ENCODE results near the gene ARHGAP32. TPM values are rescaled to one million over a fixed set of nuclear protein-coding genes. Genes with fewer than 3 reads are reported as not detected.

Gene ARHGAP32
- total RNA-seq, 1 donor from 2014 or later, result 41.4 TPM

DNA sequence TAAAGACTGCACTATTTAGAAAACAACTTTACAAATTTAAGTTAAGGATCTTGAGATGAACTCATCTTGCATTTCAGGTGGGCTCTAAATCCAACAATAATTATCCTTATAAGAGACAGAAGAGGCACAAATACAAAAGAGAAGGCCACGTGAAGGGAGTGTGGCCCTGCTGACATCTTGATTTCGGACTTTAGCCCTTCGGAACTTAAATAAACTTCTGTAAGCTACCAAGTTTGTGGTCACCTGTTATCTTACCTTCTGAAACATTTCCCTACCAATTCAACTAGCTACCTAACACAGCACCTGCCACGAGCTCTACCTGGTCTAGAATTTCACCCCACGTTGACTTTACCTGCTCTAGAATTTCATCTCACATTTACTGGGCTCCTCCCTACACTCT is 42.9 kb upstream of the ARHGAP32 start:
- TF ChIP-seq, protein P1, sequence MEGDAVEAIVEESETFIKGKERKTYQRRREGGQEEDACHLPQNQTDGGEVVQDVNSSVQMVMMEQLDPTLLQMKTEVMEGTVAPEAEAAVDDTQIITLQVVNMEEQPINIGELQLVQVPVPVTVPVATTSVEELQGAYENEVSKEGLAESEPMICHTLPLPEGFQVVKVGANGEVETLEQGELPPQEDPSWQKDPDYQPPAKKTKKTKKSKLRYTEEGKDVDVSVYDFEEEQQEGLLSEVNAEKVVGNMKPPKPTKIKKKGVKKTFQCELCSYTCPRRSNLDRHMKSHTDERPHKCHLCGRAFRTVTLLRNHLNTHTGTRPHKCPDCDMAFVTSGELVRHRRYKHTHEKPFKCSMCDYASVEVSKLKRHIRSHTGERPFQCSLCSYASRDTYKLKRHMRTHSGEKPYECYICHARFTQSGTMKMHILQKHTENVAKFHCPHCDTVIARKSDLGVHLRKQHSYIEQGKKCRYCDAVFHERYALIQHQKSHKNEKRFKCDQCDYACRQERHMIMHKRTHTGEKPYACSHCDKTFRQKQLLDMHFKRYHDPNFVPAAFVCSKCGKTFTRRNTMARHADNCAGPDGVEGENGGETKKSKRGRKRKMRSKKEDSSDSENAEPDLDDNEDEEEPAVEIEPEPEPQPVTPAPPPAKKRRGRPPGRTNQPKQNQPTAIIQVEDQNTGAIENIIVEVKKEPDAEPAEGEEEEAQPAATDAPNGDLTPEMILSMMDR (IDR thresholded peaks at IDR 0.05; ENCODE audit: unreplicated experiment), result no peak
- DNase-seq (ENCODE audit: low spot score in 2 of 2, unreplicated experiment in 2 of 2), result no peak
- Mint-ChIP-seq H3K9me3 (peaks cover 11% of the 10 kb centered on the region), H3K4me3 (no peak overlapping the region), H3K4me1 (peaks cover 8% of the 10 kb centered on the region), H3K36me3 (peaks cover 22% of the 10 kb centered on the region), H3K27ac (no peak overlapping the region), H3K27me3 (ENCODE audit: low read depth) (no peaks in the 10 kb centered on the region)

GRCh38 chr11:129230006-129230405 is 37.9 kb upstream of the ARHGAP32 start:
- Mint-ChIP-seq H3K36me3 (peaks cover 33% of the 10 kb centered on the region), H3K9me3 (peaks cover 39% of the 10 kb centered on the region), H3K4me1 (peaks cover 3% of the 10 kb centered on the region), H3K27ac (peak overlapping the region; percentile 16), H3K4me3 (no peak overlapping the region), H3K27me3 (ENCODE audit: low read depth) (no peaks in the 10 kb centered on the region)
- DNase-seq (ENCODE audit: low spot score in 2 of 2, unreplicated experiment in 2 of 2), result no peak
- TF ChIP-seq, protein P1 (IDR thresholded peaks at IDR 0.05; ENCODE audit: unreplicated experiment), result no peak

DNA sequence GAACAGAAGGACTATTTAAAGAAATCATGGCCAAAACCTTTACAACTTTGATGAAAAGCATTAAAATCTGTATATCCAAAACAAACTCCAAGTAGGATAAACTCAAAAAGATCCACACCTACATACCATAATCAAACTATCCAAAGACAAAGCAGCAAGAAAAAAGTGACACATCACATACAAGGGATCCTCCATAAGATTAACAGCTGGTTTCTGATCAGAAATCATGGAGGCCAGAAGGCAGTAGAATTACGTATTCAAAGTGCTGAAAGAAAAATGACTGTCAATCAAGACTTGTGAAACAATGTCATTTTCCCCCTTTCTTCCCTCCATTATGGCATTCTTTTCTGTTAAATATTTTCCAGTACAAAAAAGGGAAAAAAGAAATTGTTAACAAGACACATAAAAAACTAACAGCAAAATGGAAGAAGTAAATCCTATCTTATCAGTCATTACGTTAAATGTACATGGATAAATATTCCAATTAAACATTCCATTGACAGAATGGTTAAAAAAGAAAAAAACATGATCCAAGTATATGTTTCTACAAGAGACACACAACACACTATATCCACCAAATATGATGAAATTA is 34.2 kb upstream of the ARHGAP32 start:
- Mint-ChIP-seq H3K27me3 (ENCODE audit: low read depth) (no peaks in the 10 kb centered on the region), H3K9me3 (peaks cover 32% of the 10 kb centered on the region)

GRCh38 chr11:129225190-129225589 is 33.1 kb upstream of the ARHGAP32 start:
- Mint-ChIP-seq H3K27me3 (ENCODE audit: low read depth) (no peaks in the 10 kb centered on the region), H3K9me3 (peaks cover 32% of the 10 kb centered on the region), H3K4me1 (peaks cover 28% of the 10 kb centered on the region), H3K4me3 (no peak overlapping the region), H3K27ac (no peak overlapping the region), H3K36me3 (peaks cover 30% of the 10 kb centered on the region)
- TF ChIP-seq, protein P1 (IDR thresholded peaks at IDR 0.05; ENCODE audit: unreplicated experiment), result no peak
- no peak for DNase-seq (ENCODE audit: low spot score in 2 of 2, unreplicated experiment in 2 of 2)

More for the DNA sequence above, 34.2 kb upstream of the ARHGAP32 start:
- Mint-ChIP-seq H3K36me3 (peaks cover 30% of the 10 kb centered on the region), H3K27ac (no peak overlapping the region), H3K4me3 (no peak overlapping the region), H3K4me1 (peaks cover 25% of the 10 kb centered on the region)
- DNase-seq (ENCODE audit: low spot score in 2 of 2, unreplicated experiment in 2 of 2), result no peak
- TF ChIP-seq, protein P1 (IDR thresholded peaks at IDR 0.05; ENCODE audit: unreplicated experiment), result no peak

GRCh38 chr11:129224538-129224937 is 32.4 kb upstream of the ARHGAP32 start:
- Mint-ChIP-seq H3K36me3 (peaks cover 30% of the 10 kb centered on the region), H3K4me1 (peaks cover 32% of the 10 kb centered on the region), H3K4me3 (no peak overlapping the region), H3K27ac (no peak overlapping the region), H3K27me3 (ENCODE audit: low read depth) (no peaks in the 10 kb centered on the region), H3K9me3 (peaks cover 32% of the 10 kb centered on the region)
- TF ChIP-seq, protein P1 (IDR thresholded peaks at IDR 0.05; ENCODE audit: unreplicated experiment), result no peak
- no peak for DNase-seq (ENCODE audit: low spot score in 2 of 2, unreplicated experiment in 2 of 2)

Measured in mesothelial cell of epicardium (in vitro differentiated cells).